A549 treated with Hydrocortisone at 1 μM for 4 hours (cell line): ENCODE measurements around the gene LZTR1. TPM values are rescaled to one million over a fixed set of nuclear protein-coding genes. Genes with fewer than 3 reads are reported as not detected.

Experiments used
- total RNA-seq: library from RNA; stranded (reverse); fragments of 200-300 nt; extraction: Qiagen RNA extraction; gene quantifications from 5 replicates; pipeline ENCODE4 v1.2.3, GENCODE V29; 2022

LZTR1 gene
- 15.6 to 19.9 TPM (median 16.1 TPM) in 5 replicates for total RNA-seq

GRCh38 chr22:20981787-20982562, at the start of gene LZTR1:
Gene LZTR1 (plus strand): TSS chr22:20982297. CDS start chr22:20982372, 75 bp downstream.

DNA sequence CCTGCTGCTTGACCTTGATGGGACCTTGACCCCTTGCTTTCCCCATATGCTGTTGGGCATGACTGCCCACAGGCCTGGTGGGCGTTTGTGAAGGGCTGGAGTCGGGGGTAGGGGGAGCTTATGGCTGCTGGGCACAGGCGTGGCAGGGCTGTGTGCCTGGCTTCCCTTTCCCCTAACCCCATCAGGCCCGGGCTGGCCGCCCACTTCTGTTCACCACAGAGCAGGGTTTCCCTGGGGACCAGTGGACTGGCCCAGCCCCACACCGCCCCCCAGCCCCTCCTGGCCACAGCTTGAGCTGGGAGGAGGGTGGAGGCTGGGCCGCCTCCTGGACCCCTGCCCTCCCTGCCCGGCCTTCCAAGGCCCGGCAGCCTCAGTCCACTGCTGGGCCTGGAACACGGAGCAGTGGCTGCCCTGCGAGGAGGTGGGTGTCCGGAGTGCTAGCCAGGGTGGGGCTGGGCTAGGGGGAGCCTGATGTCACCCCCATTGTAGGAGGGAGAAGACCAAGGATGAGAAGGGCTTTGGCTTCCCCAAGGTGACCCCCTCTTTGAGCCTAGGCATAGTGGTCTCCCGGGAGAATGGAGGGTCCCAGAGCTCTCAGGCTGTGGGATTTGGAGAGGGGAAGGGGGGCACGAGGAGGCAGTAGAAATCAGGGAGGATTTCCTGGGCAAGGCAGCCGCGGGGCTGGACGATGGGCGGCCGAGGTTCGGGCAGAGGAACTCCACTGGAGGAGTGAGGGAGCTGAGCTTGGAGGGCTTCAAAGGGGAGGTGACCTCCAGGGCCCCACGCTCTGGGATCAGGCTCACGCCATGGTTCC, 15.0 kb upstream of the LZTR1 start, which contains the start of gene AIFM3:
Gene AIFM3, plus strand, starts transcription at position 373 of the 814 bp plus-strand sequence. CDS start 690 bp downstream, outside the sequence.

DNA sequence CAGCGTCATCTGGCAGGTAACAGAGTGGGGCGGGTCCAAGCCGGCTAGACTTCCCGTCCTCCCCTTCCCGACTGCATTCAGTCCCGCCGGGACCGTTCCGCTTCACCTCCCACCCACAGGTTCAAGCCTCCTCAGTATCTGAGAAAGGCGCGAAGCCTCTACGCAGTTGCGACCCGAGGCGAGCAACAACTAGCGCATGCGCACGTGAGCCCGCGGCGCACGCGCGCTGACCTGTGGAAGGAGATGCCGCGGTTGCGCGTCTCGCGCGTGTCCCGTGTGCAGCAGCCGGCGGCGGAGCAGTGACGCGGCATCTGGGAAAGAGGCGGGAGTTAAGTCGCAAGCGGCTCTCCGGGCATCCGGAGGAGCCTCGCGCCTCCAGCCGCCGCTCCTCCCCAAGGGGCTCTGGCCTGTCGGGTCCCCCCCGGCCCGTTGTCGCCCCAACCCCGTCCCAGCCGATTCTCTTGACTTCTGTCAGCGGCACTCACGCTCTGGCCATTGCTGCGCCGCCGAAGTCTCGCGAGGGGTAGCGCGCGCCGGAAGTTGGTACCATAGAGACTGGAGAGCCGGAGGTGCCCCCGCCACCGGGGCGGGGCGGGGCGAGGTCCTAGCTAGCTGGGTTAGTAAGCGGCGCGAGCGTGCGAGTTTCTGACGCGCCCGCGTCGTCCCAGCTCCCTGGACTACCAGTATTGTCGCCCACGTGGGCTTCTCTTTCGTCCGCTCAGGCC, 19.7 kb downstream of the LZTR1 start, which contains the start of gene THAP7:
Gene THAP7, minus strand, starts transcription at position 518 of the 725 bp plus-strand sequence. Its CDS starts 207 bp downstream, at position 311.

GRCh38 chr22:21014726-21015465, 32.8 kb downstream of the LZTR1 start, which contains the start of gene P2RX6:
Gene P2RX6 (plus strand): TSS chr22:21015165. CDS start chr22:21015175, 10 bp downstream.

DNA sequence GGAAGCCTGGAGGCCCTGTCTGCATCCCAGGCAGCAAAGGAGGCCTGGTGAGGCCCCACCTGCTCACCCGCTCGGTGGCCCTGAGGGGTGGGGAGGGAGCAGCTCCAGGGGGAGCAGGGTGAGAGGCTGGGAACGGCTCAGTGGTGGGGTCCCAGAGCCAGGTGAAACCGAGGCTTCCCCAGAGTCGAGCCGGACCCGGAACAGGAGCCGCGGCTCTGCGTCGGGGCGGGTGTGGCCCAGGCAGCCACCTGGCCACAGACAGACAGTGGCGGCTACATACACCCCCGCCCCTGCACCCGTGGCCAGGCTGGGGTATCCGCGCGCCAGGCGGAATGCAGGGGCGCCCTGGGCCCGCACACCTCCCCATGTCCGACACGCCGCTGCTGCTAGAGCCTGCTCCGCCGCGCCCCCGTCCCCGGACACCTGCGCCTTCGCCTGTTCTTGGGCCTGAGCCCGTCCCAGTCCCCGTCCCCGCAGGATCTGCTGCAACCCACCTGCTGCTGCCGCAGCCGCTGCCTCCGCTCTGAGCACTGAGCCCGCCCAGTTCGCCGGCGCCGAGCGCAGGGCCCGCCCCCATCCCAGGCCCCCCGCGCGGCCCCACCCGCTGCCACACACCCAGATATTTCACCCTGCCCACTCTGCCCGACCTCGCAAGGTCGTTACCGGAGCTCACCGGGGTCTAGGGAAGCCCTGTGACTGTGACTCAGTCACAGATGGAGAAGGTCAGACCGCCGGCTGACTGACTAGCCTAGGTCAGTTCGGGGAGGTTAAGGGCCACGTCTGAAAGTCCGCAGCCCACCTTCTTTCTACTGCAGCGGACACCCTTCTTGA, 50.2 kb downstream of the LZTR1 start, which contains the start of gene SLC7A4:
Gene SLC7A4, minus strand, starts transcription at position 525 of the 831 bp plus-strand sequence. CDS start 749 bp downstream, outside the sequence.

GRCh38 chr22:21045585-21046294, 63.6 kb downstream of the LZTR1 start, which contains the start of gene LRRC74B:
Gene LRRC74B (plus strand): TSS chr22:21045946. CDS start chr22:21045987, 41 bp downstream.

Other genes starting within 250 kb of the LZTR1 start
- 0.07 TPM in 1 of 5 replicates, not detected in the others for gene SERPIND1, start 208.2 kb upstream of the LZTR1 start, total RNA-seq
- gene PI4KA, start 123.5 kb upstream of the LZTR1 start, total RNA-seq = 18.9 to 21.8 TPM (median 20.5 TPM) in 5 replicates
- gene SNAP29, start 123.3 kb upstream of the LZTR1 start, total RNA-seq = 13.6 to 19.1 TPM (median 17.6 TPM) in 5 replicates
- gene CRKL, start 64.9 kb upstream of the LZTR1 start, total RNA-seq = 20.9 to 30.9 TPM (median 22.3 TPM) in 5 replicates
- 1.6 to 3.8 TPM (median 3.5 TPM) in 5 replicates for gene AIFM3, start 15.0 kb upstream of the LZTR1 start, total RNA-seq
- gene THAP7, start 19.8 kb downstream of the LZTR1 start, total RNA-seq = 16.9 to 27.1 TPM (median 22.5 TPM) in 5 replicates
- gene P2RX6, start 32.9 kb downstream of the LZTR1 start, total RNA-seq = 0.56 to 0.97 TPM (median 0.79 TPM) in 5 replicates
- gene SLC7A4, start 50.3 kb downstream of the LZTR1 start, total RNA-seq = not detected in 5 replicates
- 0.02 to 0.07 TPM (median 0.07 TPM) in 3 of 5 replicates, not detected in the others for gene LRRC74B, start 63.6 kb downstream of the LZTR1 start, total RNA-seq